HG02763 (cell line): ENCODE results near the gene PDZD8.

Experiments used
- ATAC-seq: cut with Tn5 transposase; IDR thresholded peaks from one replicate; pipeline ENCODE4 v1.9.1; 2021; ENCODE audit warnings: mild to moderate bottlenecking, moderate library complexity; ENCODE audit not compliant: unreplicated experiment

Gene PDZD8

DNA sequence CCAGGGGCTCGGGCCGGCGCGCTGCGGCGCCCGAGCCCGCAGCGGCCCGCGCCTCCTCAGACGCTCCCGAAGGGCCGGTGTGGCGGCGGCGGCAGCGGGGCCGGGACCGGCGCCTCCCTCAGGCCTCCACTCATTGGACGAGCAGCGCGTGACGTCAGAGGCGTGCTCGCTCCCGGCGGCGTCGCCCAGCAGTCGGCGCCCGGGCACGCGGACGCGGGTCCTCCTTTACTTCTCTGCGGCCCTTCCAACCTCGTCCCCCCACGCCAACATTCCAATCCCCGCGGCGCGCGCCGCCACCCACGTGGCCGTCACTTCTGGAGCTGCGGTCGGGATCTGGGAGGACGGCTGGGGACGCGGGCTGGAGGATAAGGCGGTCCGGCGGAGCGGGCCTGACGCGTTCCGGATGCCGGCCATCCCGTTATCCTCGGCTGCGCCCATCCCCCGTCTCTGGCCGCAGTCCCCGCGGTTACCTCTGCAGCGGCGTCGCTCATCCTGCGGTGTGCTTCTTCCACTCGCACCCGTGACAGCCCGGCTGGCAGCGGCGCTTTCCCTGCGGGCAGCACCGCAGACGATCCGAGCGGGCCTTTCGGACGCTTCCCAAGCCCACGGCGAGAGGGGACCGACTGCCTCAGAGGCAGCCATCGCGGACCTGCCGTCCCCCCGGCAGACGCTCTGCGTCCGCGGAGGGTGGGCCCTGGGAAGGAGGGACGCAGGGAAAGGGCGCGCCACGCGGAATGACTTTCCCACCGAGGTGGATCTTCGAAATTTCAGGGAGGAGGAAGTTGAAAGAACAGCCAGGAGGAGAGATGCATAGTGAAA is at the start of gene PDZD8:
Gene PDZD8 (minus strand): TSS at position 81 of the 819 bp plus-strand sequence. CDS start 213 bp downstream, outside the sequence.
- peak; percentile 80 for ATAC-seq

DNA sequence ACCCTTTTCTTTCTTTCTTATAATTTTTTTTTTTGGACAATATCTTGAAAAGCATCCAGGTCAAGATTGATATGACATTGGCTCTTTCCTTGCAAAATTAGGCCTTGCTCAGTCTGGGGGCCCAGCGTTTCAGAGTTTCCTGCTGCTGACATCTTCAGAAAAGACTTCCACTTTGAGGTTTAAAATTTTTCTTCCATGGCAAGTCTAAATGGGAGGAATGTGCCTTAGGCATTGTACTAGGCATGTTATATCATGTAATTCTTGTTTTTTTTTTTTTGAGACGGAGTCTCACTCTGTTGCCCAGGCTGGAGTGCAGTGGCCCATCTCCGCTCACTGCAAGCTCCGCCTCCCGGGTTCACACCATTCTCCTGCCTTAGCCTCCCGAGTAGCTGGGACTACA is 48.9 kb upstream of the PDZD8 start:
- no peak for ATAC-seq

- no peak for ATAC-seq
Measured at GRCh38 chr10:117421985-117422384, 46.7 kb upstream of the PDZD8 start.

DNA sequence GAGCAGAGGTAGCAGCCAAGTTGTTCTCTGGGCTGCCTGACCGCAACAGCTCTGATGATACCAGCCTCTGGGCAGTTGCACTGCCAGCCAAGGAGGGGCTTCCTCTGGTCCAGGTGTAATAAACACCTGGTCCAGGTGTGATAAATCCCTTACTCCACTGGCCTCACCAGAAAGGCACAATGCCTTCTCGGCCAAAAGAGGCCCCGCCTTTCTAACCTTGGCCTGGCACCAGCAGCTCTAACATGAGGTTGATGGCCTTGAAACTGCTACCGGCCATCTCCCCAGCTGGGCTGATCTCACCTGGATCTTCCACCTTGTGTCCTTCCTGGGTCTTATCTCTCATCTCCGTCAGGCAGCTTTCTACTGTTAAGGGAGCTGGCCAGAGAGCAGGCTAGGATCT is 45.5 kb upstream of the PDZD8 start:
- no peak for ATAC-seq

DNA sequence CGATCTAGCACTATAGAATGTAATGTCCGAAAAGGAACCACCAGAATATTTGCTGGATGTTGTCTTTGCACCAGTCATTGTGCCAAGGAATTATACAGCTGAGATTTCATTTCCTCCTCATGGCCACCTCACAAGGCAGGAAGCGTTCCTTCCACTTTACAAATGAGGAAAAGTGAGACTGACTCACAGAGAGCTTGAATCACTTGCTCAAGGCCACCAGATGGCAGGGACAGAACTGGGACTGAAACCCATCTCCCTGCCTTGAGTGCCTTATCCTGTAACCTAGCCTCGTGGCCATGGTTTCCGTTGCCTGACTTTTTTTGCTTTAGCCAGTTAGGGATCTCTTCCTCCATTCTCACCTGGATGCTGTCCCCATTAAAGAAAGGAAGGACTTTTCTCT is 44.7 kb upstream of the PDZD8 start:
- ATAC-seq = no peak

GRCh38 chr10:117419159-117419558 is 43.9 kb upstream of the PDZD8 start:
- no peak for ATAC-seq

DNA sequence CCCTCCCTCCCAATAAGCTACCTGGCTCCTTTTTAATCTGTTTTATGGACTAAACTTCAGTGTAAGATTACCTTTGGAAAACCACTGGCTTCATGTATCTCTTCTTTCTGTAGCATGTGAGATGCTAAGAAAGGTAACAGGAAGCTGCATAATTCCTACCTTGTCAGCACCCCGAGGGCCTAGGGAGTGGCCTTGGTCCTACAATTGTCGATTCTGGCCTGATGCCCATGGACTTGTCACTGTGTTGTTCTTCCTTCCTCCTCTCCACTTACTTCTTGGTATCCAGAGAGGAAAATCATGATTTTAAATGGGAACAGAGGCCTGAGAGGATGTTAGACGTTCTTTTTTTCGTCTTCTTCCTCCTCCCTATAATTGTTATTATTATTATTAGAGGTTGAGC is 42.9 kb upstream of the PDZD8 start:
- ATAC-seq = no peak

- no peak for ATAC-seq
Measured at GRCh38 chr10:117417196-117417595, 42.0 kb upstream of the PDZD8 start.

GRCh38 chr10:117413928-117414618 is 38.8 kb upstream of the PDZD8 start:
- no peak for ATAC-seq

- no peak for ATAC-seq
Measured at GRCh38 chr10:117412469-117413010, 37.3 kb upstream of the PDZD8 start.

GRCh38 chr10:117411479-117412399 is 36.5 kb upstream of the PDZD8 start:
- no peak for ATAC-seq

- ATAC-seq = no peak
Measured at GRCh38 chr10:117410557-117410956, 35.3 kb upstream of the PDZD8 start.

- ATAC-seq = no peak
Measured at GRCh38 chr10:117409549-117410305, 34.5 kb upstream of the PDZD8 start.

GRCh38 chr10:117408436-117409384 is 33.5 kb upstream of the PDZD8 start:
- no peak for ATAC-seq

GRCh38 chr10:117405730-117406129 is 30.5 kb upstream of the PDZD8 start:
- no peak for ATAC-seq

DNA sequence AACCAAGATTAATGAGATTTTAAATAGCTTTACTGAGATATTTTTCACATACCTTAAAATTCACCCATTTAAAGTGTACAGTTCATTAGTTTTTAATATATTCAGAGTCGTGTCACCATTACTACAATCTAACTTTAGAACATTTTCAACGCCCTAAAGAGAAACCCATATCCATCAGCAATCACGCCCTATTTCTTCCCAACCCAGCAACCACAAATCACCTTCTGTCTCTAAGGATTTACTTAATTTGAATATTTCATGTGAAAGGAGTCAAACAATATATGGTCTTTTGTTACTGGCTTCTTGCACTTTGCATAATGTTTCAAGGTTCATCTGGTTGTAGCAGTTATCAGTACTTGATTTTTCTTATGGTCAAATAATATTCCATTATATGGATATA is 25.1 kb upstream of the PDZD8 start:
- ATAC-seq = no peak

- ATAC-seq = no peak
Measured at GRCh38 chr10:117399341-117400196, 24.3 kb upstream of the PDZD8 start.

GRCh38 chr10:117398029-117398428 is 22.8 kb upstream of the PDZD8 start:
- ATAC-seq = no peak
